ENCODE measurements around the gene ZNF254.

DNA sequence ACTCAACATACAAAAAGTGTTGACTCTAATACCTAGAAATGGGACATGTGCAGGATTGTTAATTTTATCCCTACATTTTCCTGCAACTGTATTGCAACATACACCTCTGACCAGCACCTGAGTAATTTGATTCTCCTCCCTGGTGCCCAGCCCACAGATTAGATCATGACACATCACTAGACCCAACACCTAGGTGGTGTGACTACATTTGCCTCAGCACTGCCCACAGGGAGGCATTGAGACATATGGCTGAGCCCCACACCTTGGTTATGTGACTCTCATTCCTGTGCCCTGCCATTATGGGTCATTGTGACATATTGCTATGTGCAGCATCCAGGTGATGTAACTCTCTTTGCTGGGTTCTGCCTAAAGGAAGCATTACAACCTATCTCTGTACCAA is 13.2 kb upstream of the ZNF254 start:
- TF ChIP-seq, protein P1, sequence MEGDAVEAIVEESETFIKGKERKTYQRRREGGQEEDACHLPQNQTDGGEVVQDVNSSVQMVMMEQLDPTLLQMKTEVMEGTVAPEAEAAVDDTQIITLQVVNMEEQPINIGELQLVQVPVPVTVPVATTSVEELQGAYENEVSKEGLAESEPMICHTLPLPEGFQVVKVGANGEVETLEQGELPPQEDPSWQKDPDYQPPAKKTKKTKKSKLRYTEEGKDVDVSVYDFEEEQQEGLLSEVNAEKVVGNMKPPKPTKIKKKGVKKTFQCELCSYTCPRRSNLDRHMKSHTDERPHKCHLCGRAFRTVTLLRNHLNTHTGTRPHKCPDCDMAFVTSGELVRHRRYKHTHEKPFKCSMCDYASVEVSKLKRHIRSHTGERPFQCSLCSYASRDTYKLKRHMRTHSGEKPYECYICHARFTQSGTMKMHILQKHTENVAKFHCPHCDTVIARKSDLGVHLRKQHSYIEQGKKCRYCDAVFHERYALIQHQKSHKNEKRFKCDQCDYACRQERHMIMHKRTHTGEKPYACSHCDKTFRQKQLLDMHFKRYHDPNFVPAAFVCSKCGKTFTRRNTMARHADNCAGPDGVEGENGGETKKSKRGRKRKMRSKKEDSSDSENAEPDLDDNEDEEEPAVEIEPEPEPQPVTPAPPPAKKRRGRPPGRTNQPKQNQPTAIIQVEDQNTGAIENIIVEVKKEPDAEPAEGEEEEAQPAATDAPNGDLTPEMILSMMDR (IDR thresholded peaks at IDR 0.05 in 2 of 3, conservative IDR thresholded peaks at IDR 0.05 in 1 of 3; ENCODE audit: insufficient read depth in 2 of 3, low read depth in 1 of 3, low read length in 3 of 3), result no peak
- no peak for TF ChIP-seq OTX1 (CRISPR knock-in tag; IDR thresholded peaks at IDR 0.05)
- TF ChIP-seq, protein P2, sequence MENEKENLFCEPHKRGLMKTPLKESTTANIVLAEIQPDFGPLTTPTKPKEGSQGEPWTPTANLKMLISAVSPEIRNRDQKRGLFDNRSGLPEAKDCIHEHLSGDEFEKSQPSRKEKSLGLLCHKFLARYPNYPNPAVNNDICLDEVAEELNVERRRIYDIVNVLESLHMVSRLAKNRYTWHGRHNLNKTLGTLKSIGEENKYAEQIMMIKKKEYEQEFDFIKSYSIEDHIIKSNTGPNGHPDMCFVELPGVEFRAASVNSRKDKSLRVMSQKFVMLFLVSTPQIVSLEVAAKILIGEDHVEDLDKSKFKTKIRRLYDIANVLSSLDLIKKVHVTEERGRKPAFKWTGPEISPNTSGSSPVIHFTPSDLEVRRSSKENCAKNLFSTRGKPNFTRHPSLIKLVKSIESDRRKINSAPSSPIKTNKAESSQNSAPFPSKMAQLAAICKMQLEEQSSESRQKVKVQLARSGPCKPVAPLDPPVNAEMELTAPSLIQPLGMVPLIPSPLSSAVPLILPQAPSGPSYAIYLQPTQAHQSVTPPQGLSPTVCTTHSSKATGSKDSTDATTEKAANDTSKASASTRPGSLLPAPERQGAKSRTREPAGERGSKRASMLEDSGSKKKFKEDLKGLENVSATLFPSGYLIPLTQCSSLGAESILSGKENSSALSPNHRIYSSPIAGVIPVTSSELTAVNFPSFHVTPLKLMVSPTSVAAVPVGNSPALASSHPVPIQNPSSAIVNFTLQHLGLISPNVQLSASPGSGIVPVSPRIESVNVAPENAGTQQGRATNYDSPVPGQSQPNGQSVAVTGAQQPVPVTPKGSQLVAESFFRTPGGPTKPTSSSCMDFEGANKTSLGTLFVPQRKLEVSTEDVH (IDR thresholded peaks at IDR 0.05; ENCODE audit: low read depth, partially characterized antibody), result no peak

Measured in K562 (cell line).